K562 (cell line): ENCODE results near the gene TMEFF2. TPM values are rescaled to one million over a fixed set of nuclear protein-coding genes. Genes with fewer than 3 reads are reported as not detected.
A peak's percentile ranks its signal among the peaks of the same experiment; 100 is the strongest.

ENCODE experiments used
- ATAC-seq: fragments of 200-7000 bp; cut with Tn5 transposase; 3 replicates; pipeline ENCODE4 v1.9.1; 2020; ENCODE audit warnings: moderate library complexity
- BruUV-seq: library from RNA; stranded (reverse); fragments of 400-500 nt; replicated peaks from 2 replicates; lab custom pipeline; 2021; lab: Mats Ljungman, UMichigan
- CTCF ChIA-PET: fragments of 300-600 bp; formaldehyde crosslinking; extraction: SDS; loops from one replicate; lab custom pipeline; 2021; ENCODE audit warnings: low intra/inter-chr PET ratio; lab: Yijun Ruan, JAX
- POLR2A ChIA-PET: fragments of 300-600, 350-650 bp; sonication (Branson Sonifier 250); formaldehyde crosslinking; extraction: SDS; loops from one replicate; lab custom pipeline; 2021; ENCODE audit warnings: antibody characterized with exemption, inconsistent platforms; lab: Yijun Ruan, JAX
- DNase-seq, 4 experiments: peaks; one replicate each; pipeline versions ENCODE4 v3.0.0 to v3.0.0-alpha.2; 2011 to 2018; ENCODE audit warnings: low spot score in 3 of 4, mixed read lengths in 3 of 4; ENCODE audit errors: extremely low read depth in 1 of 4
- FAIRE-seq: peaks from 2 replicates; lab custom pipeline; 2011; peaks lifted over from hg19 to GRCh38; lab: Jason Lieb, UNC
- H2AFZ ChIP-seq: 2 replicates; pipeline ENCODE4 v1.6.0; 2011; ENCODE audit warnings: low read depth, low read length, control low read depth, inconsistent platforms
- H3K27ac ChIP-seq: fragments of 200-600 bp; 3 replicates; pipeline ENCODE4 v1.8.0; 2011; ENCODE audit warnings: low read depth, mild to moderate bottlenecking, control low read depth, inconsistent platforms, low read length, moderate library complexity, mixed read lengths; ENCODE audit errors: extremely low read depth
- H3K27me3 ChIP-seq, 2 experiments: fragments of 300-600 bp in 1 of 2; 2 replicates in 1 of 2; 3 replicates in 1 of 2; pipeline versions ENCODE4 v1.6.0 to v1.8.0; 2011; ENCODE audit warnings: inconsistent platforms in 2 of 2, low read length in 2 of 2, mild to moderate bottlenecking in 1 of 2, mixed read lengths in 1 of 2, moderate library complexity in 1 of 2; ENCODE audit not compliant: control insufficient read depth in 2 of 2, insufficient read depth in 2 of 2
- H3K36me3 ChIP-seq: fragments of 300-600 bp; 3 replicates; pipeline ENCODE4 v1.8.0; 2011; ENCODE audit warnings: mild to moderate bottlenecking, low read length, inconsistent platforms; ENCODE audit not compliant: control insufficient read depth, insufficient read depth
- H3K4me1 ChIP-seq, 2 experiments: fragments of 200-600 bp in 1 of 2; replicated peaks in 1 of 2; 2 replicates in 1 of 2; 3 replicates in 1 of 2; pipeline versions ENCODE4 v1.5.1 to v1.8.0; 2011; ENCODE audit warnings: inconsistent platforms in 2 of 2, low read length in 2 of 2, mild to moderate bottlenecking in 1 of 2, mixed read lengths in 1 of 2, moderate library complexity in 1 of 2; ENCODE audit not compliant: control insufficient read depth in 2 of 2, insufficient read depth in 2 of 2
- H3K4me2 ChIP-seq: 2 replicates; pipeline ENCODE4 v1.6.1; 2011; ENCODE audit warnings: low read length, control low read depth, inconsistent platforms, mixed read lengths; ENCODE audit not compliant: insufficient read depth
- H3K4me3 ChIP-seq: fragments of 200-600 bp; sonication (generic), shearing (Covaris generic); 2 replicates; pipeline ENCODE4 v1.5.1; 2016; ENCODE audit warnings: control low read depth, inconsistent platforms
- H3K79me2 ChIP-seq: fragments of 200-600 bp; 3 replicates; pipeline ENCODE4 v1.8.0; 2011; ENCODE audit warnings: low read length, inconsistent platforms; ENCODE audit not compliant: control insufficient read depth, insufficient read depth
- H3K9ac ChIP-seq, 2 experiments: 2 replicates each; pipeline versions ENCODE4 v1.6.0 to v1.6.1; 2011; ENCODE audit warnings: low read depth in 2 of 2, low read length in 2 of 2, control low read depth in 1 of 2, inconsistent platforms in 1 of 2, mild to moderate bottlenecking in 1 of 2, mixed read lengths in 1 of 2; ENCODE audit not compliant: insufficient read depth in 1 of 2
- H3K9me1 ChIP-seq: one replicate; pipeline ENCODE4 v1.6.0; 2011; ENCODE audit warnings: inconsistent platforms, mild to moderate bottlenecking, low read length, moderate library complexity; ENCODE audit not compliant: control insufficient read depth, insufficient read depth
- H3K9me3 ChIP-seq: replicated peaks from 2 replicates; pipeline ENCODE4 v1.5.1; 2011; ENCODE audit warnings: low read depth, low read length, inconsistent platforms; ENCODE audit not compliant: control insufficient read depth, insufficient read depth
- H4K20me1 ChIP-seq: replicated peaks from 2 replicates; pipeline ENCODE4 v1.6.1; 2011; ENCODE audit warnings: low read length, inconsistent platforms, mixed read lengths; ENCODE audit not compliant: control insufficient read depth, insufficient read depth
- ASH1L ChIP-seq: fragments of 450-650 bp; IDR thresholded peaks from 2 replicates; pipeline ENCODE4 v1.6.1; 2018; ENCODE audit warnings: borderline replicate concordance, mild to moderate bottlenecking, low read depth; ENCODE audit not compliant: partially characterized antibody
- CHD4 ChIP-seq: fragments of 200-600 bp; sonication (generic); IDR thresholded peaks from 3 replicates; pipeline ENCODE4 v1.6.1; 2012; ENCODE audit warnings: low read depth, mild to moderate bottlenecking, mixed read lengths, low read length, inconsistent platforms; ENCODE audit not compliant: insufficient read depth, insufficient replicate concordance, poor library complexity, severe bottlenecking
- ESRRA ChIP-seq: fragments of 450-650 bp; IDR thresholded peaks from 2 replicates; pipeline ENCODE4 v1.6.1; 2014; ENCODE audit warnings: low read depth, mild to moderate bottlenecking, moderate library complexity, borderline replicate concordance
- GTF2E2 ChIP-seq: fragments of 200-800 bp; sonication (Bioruptor generic); IDR thresholded peaks from 2 replicates; pipeline ENCODE4 v1.6.1; 2016; ENCODE audit warnings: missing genetic modification characterization, missing compliant biosample characterization
- HMGN3 ChIP-seq: IDR thresholded peaks from 2 replicates; pipeline ENCODE4 v1.6.1; 2011; ENCODE audit warnings: borderline replicate concordance, low read depth, mild to moderate bottlenecking, mixed read lengths, low read length; ENCODE audit not compliant: insufficient read length; ENCODE audit errors: extremely low read depth
- KHSRP ChIP-seq: fragments of 450-650 bp; IDR thresholded peaks from 2 replicates; pipeline ENCODE4 v1.6.1; 2017
- RBM22 ChIP-seq: fragments of 200-400 bp; formaldehyde crosslinking; IDR thresholded peaks from 2 replicates; pipeline ENCODE4 v1.6.1; 2018; ENCODE audit warnings: low read length, low read depth; ENCODE audit not compliant: poor library complexity, severe bottlenecking
- SIX5 ChIP-seq, 2 experiments: IDR thresholded peaks; 2 replicates each; pipeline ENCODE4 v1.6.1; 2011; ENCODE audit warnings: low read length in 2 of 2, borderline replicate concordance in 1 of 2, low read depth in 1 of 2, mild to moderate bottlenecking in 1 of 2, moderate library complexity in 1 of 2; ENCODE audit not compliant: insufficient read depth in 1 of 2
- SREBF2 ChIP-seq: sonication (generic); formaldehyde crosslinking; IDR thresholded peaks from 2 replicates; pipeline ENCODE4 v1.4.0; 2020; ENCODE audit warnings: mild to moderate bottlenecking, missing genetic modification reagents
- U2AF1 ChIP-seq: fragments of 200-400 bp; formaldehyde crosslinking; optimal IDR thresholded peaks from 2 replicates; pipeline ENCODE3; 2017; ENCODE audit warnings: mild to moderate bottlenecking, low read depth, low read length, moderate library complexity
- ZBED1 ChIP-seq: IDR thresholded peaks from 2 replicates; pipeline ENCODE4 v1.6.1; 2014
- ZBTB33 ChIP-seq: sonication (generic); formaldehyde crosslinking; IDR thresholded peaks from 2 replicates; pipeline ENCODE4 v1.8.1; 2023; ENCODE audit warnings: mild to moderate bottlenecking, missing genetic modification reagents
- ZNF212 ChIP-seq: fragments of 450-650 bp; formaldehyde crosslinking; IDR thresholded peaks from 2 replicates; pipeline ENCODE4 v1.4.0; 2020; ENCODE audit warnings: mild to moderate bottlenecking
- ZNF384 ChIP-seq: IDR thresholded peaks from 2 replicates; pipeline ENCODE4 v1.6.1; 2012; ENCODE audit warnings: low read depth, low read length, improper control_type of control experiment
- ZNF408 ChIP-seq: fragments of 250-450 bp; sonication (Bioruptor Pico); IDR thresholded peaks from 2 replicates; pipeline ENCODE4 v1.4.0; 2020; ENCODE audit warnings: low read depth, mild to moderate bottlenecking, moderate library complexity
- ZNF764 ChIP-seq: fragments of 250-450 bp; sonication (Bioruptor Pico); IDR thresholded peaks from 2 replicates; pipeline ENCODE4 v1.4.0; 2020; ENCODE audit warnings: low read depth, mild to moderate bottlenecking, moderate library complexity
- ZNF77 ChIP-seq: fragments of 250-450 bp; sonication (Bioruptor Pico); IDR thresholded peaks from 2 replicates; pipeline ENCODE4 v1.5.0; 2020
- WGBS: fragments of 100-300 bp; shearing (Covaris generic); methylation state at CpG from one replicate; pipeline ENCODE4 v1.1.6; 2016; ENCODE audit warnings: low coverage, mixed read lengths; ENCODE audit not compliant: insufficient coverage; ENCODE audit errors: missing lambda C conversion rate; 5-methylcytosine and 5-hydroxymethylcytosine counted together
- in situ Hi-C: fragments of 300-500 bp; cut with MboI; formaldehyde crosslinking; loops from 4 replicates; pipeline ENCODE4 v1.15.0; 2018; ENCODE audit warnings: inconsistent platforms, mixed read lengths
- intact Hi-C: fragments of 100-400 bp; cut with micrococcal nuclease; formaldehyde crosslinking; loops from 2 replicates; pipeline ENCODE4 v1.14.2; 2022
- polyA plus RNA-seq, 8 experiments: library from polyadenylated mRNA; depleted of rRNA in 4 of 8; stranded (reverse) in 5 of 8; unstranded in 3 of 8; fragments of >200 nt; fragmentation: Nextera tagmentation in 2 of 8; fragmentation: Illumina TruSeq in 1 of 8; extraction: Ambion mirVana in 2 of 8; extraction: Trizol in 1 of 8; gene quantifications; 2 replicates each; pipeline versions ENCODE4 v1.2.1 to v1.2.3, GENCODE V29; 2011 to 2014; ENCODE audit warnings: inconsistent platforms in 1 of 8, missing spikeins in 1 of 8
- total RNA-seq, 7 experiments: library from RNA; depleted of rRNA in 6 of 7; stranded (reverse); fragments of >200 nt in 6 of 7; fragmentation: Illumina TruSeq in 2 of 7; extraction: Trizol in 2 of 7; gene quantifications; 2 replicates each; pipeline versions ENCODE4 v1.2.1 to v1.2.3, GENCODE V29; 2011 to 2021; ENCODE audit warnings: low replicate concordance in 1 of 7
- TF ChIP-seq, protein P1 (sequence below): sonication (generic); formaldehyde crosslinking; IDR thresholded peaks from 2 replicates; pipeline ENCODE4 v1.8.0; 2022; ENCODE audit warnings: mild to moderate bottlenecking, low read depth, missing genetic modification reagents

The TMEFF2 gene
- total and polyA plus RNA-seq, 9 of the 15 experiments (the other 6 are each of a cell fraction or from before 2014, with no cell fraction given): 1.4 TPM; not detected in 8

DNA sequence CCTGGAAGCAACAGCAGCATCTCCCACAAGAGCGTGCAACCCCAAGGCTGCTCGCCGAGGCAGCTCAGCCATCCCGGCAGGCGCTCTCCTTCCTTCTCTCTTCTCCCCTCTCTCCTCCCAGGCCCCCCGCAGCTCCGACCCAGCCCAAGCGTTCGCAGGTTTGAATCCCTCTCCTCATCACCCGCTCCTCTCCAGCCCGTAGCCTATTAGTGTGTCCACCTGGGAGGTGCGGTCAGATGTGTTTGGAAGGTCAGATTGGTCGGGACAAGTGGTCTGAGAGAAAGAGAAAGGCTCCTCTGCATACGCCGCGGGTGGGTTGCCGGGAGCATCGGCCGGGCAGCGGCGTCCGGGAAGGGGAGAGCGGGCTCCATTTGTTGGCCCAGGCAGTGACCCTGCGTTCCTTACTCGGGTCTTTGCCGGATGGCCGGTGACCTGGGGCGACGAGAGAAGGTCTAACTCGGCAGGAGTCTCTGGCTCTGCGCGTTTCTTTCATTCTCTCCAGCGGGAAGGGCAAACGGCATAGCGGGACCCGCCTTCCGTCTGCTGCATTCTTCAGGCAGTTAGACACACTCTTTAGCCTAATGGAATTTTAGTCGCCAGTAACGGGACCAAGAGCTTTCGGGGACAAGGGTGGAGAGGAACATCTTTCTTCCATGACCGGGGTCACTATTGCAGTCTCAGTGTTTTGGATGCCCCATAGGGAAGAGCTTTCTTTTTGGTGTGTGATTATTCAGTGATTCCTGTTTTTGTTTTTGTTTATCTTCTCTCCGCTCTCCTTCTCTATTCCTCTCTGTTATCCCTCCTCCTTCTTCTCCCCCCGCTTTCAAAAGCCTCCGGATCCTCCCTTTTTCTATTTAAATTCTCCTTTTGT lies 1.1 kb upstream of the TMEFF2 start:
- peak; percentile 33 for ATAC-seq
- Histone ChIP-seq H3K36me3 (no peaks in the 10 kb centered on the region), H3K4me1 (peaks cover 0 to 18% of the 10 kb centered on the region in 2 experiments; a peak in 2 of 5 replicates), H3K4me2 (no peak overlapping the region; the same call in 1 of the 2 replicates), H3K27ac (no peak overlapping the region), H3K79me2 (no peaks in the 10 kb centered on the region), H3K4me3 (no peak overlapping the region), H2AFZ (no peak overlapping the region), H3K9ac (no peak overlapping the region; a peak in 1 of 4 replicates), H4K20me1 (no peaks in the 10 kb centered on the region), H3K9me1 (no peaks in the 10 kb centered on the region), H3K27me3 (peaks cover 14 to 33% of the 10 kb centered on the region in 2 experiments), H3K9me3 (no peaks in the 10 kb centered on the region)
- ChIA-PET POLR2A (interaction anchor here (0.6 kb wide), 1 partner anchor 404 kb away, joined by 4 read pairs; no protein-coding TSS in a partner anchor), CTCF (no interaction called here)
- in situ Hi-C loops: loop anchor here (25.0 kb wide), 1 partner anchor 842 kb away; no protein-coding TSS in a partner anchor
- BruUV-seq: no TSS peak
- intact Hi-C loops: no loop called here
- DNase-seq: peak in 1 of 4 experiments; percentile 3
- 6% methylated on average over 14 of the region's 44 CpGs for WGBS
- FAIRE-seq: no peak
- TF ChIP-seq ZNF764 (CRISPR knock-in tag) (no peak), CHD4 (no peak), ZNF408 (no peak), ZBED1 (no peak), ASH1L (no peak), KHSRP (no peak), ZNF212 (CRISPR knock-in tag) (no peak), ZNF384 (no peak), ESRRA (no peak), SREBF2 (CRISPR knock-in tag) (no peak), ZBTB33 (CRISPR knock-in tag) (no peak), HMGN3 (no peak), SIX5 (IDR thresholded peaks at IDR 0.05; ENCODE audit: borderline replicate concordance in 1 of 2, insufficient read depth in 1 of 2, low read depth in 1 of 2, low read length in 2 of 2) (no peak), GTF2E2 (tag) (no peak), U2AF1 (no peak), ZNF77 (CRISPR knock-in tag) (no peak), RBM22 (no peak)
- TF ChIP-seq, protein P1, sequence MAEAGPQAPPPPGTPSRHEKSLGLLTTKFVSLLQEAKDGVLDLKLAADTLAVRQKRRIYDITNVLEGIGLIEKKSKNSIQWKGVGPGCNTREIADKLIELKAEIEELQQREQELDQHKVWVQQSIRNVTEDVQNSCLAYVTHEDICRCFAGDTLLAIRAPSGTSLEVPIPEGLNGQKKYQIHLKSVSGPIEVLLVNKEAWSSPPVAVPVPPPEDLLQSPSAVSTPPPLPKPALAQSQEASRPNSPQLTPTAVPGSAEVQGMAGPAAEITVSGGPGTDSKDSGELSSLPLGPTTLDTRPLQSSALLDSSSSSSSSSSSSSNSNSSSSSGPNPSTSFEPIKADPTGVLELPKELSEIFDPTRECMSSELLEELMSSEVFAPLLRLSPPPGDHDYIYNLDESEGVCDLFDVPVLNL (CRISPR knock-in tag): no peak
